Endothelial cell of umbilical vein (primary cell): Measurements from ENCODE around the gene GANC. TPM values are rescaled to one million over a fixed set of nuclear protein-coding genes. Genes with fewer than 3 reads are reported as not detected.

Source experiments
- BruUV-seq: library from RNA; stranded (reverse); fragments of 400-500 nt; replicated peaks from 2 replicates; lab custom pipeline; 2021; lab: Mats Ljungman, UMichigan
- CTCF ChIA-PET: fragments of 300-600, 350-600 bp; sonication (Branson Sonifier 250); formaldehyde crosslinking; loops from one replicate; lab custom pipeline; 2021; ENCODE audit warnings: antibody characterized with exemption, inconsistent platforms; lab: Charles Lee
- POLR2A ChIA-PET: fragments of 300-600, 350-600 bp; sonication (Branson Sonifier 250); formaldehyde crosslinking; loops from one replicate; lab custom pipeline; 2021; ENCODE audit warnings: antibody characterized with exemption, inconsistent platforms; lab: Charles Lee
- DNase-seq: peaks from one replicate; pipeline ENCODE4 v3.0.0-alpha.2; 2011; ENCODE audit warnings: low read depth, low spot score
- FAIRE-seq: peaks from 2 replicates; lab custom pipeline; 2011; peaks lifted over from hg19 to GRCh38; lab: Jason Lieb, UNC
- H2AFZ ChIP-seq: 2 replicates; pipeline ENCODE4 v1.6.0; 2012; ENCODE audit warnings: low read depth, low read length, control low read depth, inconsistent platforms
- H3K27ac ChIP-seq: 2 replicates; pipeline ENCODE4 v1.5.1; 2011; ENCODE audit warnings: low read depth, mild to moderate bottlenecking, control low read depth, low read length, moderate library complexity; ENCODE audit not compliant: insufficient read depth
- H3K27me3 ChIP-seq, 2 experiments: 2 replicates each; pipeline versions ENCODE4 v1.6.0 to v1.6.1; 2011; ENCODE audit warnings: low read length in 2 of 2, mixed read lengths in 1 of 2; ENCODE audit not compliant: control insufficient read depth in 2 of 2, insufficient read depth in 2 of 2
- H3K36me3 ChIP-seq, 2 experiments: 2 replicates in 1 of 2; 3 replicates in 1 of 2; pipeline ENCODE4 v1.5.1; 2011; ENCODE audit warnings: low read length in 2 of 2, mild to moderate bottlenecking in 1 of 2, moderate library complexity in 1 of 2; ENCODE audit not compliant: control insufficient read depth in 2 of 2, insufficient read depth in 2 of 2; ENCODE audit errors: extremely low read depth in 1 of 2
- H3K4me1 ChIP-seq: 3 replicates; pipeline ENCODE4 v1.5.1; 2011; ENCODE audit warnings: mild to moderate bottlenecking, low read length; ENCODE audit not compliant: control insufficient read depth, insufficient read depth; ENCODE audit errors: extremely low read depth
- H3K4me2 ChIP-seq: 2 replicates; pipeline ENCODE4 v1.6.1; 2011; ENCODE audit warnings: low read length, control low read depth, mixed read lengths; ENCODE audit not compliant: insufficient read depth
- H3K4me3 ChIP-seq, 3 experiments: fragments of 200-600 bp in 1 of 3; sonication (generic), shearing (Covaris generic) in 1 of 3; replicated peaks in 1 of 3; 2 replicates each; pipeline ENCODE4 v1.5.1; 2011 to 2016; ENCODE audit warnings: control low read depth in 3 of 3, low read length in 3 of 3, mild to moderate bottlenecking in 2 of 3, inconsistent platforms in 1 of 3, low read depth in 1 of 3, moderate library complexity in 1 of 3; ENCODE audit not compliant: insufficient read depth in 1 of 3
- H3K79me2 ChIP-seq: 2 replicates; pipeline ENCODE4 v1.6.0; 2012; ENCODE audit warnings: low read length, inconsistent platforms; ENCODE audit not compliant: control insufficient read depth, insufficient read depth
- H3K9ac ChIP-seq: replicated peaks from 2 replicates; pipeline ENCODE3; 2011; ENCODE audit warnings: low read length, control low read depth; ENCODE audit not compliant: insufficient read depth; ENCODE audit errors: extremely low read depth
- H3K9me1 ChIP-seq: replicated peaks from 3 replicates; pipeline ENCODE4 v1.6.0; 2011; ENCODE audit warnings: mild to moderate bottlenecking, low read length; ENCODE audit not compliant: control insufficient read depth, insufficient read depth; ENCODE audit errors: extremely low read depth
- H3K9me3 ChIP-seq: replicated peaks from 2 replicates; pipeline ENCODE4 v1.5.1; 2012; ENCODE audit warnings: low read length, inconsistent platforms; ENCODE audit not compliant: control insufficient read depth, insufficient read depth
- H4K20me1 ChIP-seq: replicated peaks from 2 replicates; pipeline ENCODE3; 2011; ENCODE audit warnings: mild to moderate bottlenecking, low read length; ENCODE audit not compliant: control insufficient read depth, insufficient read depth; ENCODE audit errors: extremely low read depth
- POLR2AphosphoS5 ChIP-seq: IDR thresholded peaks from 2 replicates; pipeline ENCODE4 v1.6.1; 2012; ENCODE audit warnings: low read depth, mild to moderate bottlenecking, control low read depth, low read length, moderate library complexity; ENCODE audit not compliant: insufficient read depth
- dilution Hi-C: fragments of 300-500 bp; cut with MboI; formaldehyde crosslinking; loops from one replicate; pipeline ENCODE4 v1.15.0; 2019; ENCODE audit warnings: low sequenced_read_pairs; ENCODE audit not compliant: extremely low pct_ligation_motif_present
- intact Hi-C: fragments of 100-400 bp; cut with micrococcal nuclease; formaldehyde crosslinking; loops from one replicate; pipeline ENCODE4 v1.10.0; 2022
- polyA plus RNA-seq, 4 experiments: library from polyadenylated mRNA; depleted of rRNA in 3 of 4; stranded (reverse) in 3 of 4; unstranded in 1 of 4; fragments of >200 nt; gene quantifications; 2 replicates each; pipeline versions ENCODE4 v1.2.1 to v1.2.3, GENCODE V29; 2011 to 2012; ENCODE audit warnings: missing spikeins in 1 of 4
- total RNA-seq: library from RNA; stranded (reverse); gene quantifications from 2 replicates; pipeline ENCODE4 v1.2.3, GENCODE V29; 2021
- TF ChIP-seq, protein P1 (sequence below), 2 donors: IDR thresholded peaks; 1 replicate in 1 of 2; 2 replicates in 1 of 2; pipeline ENCODE4 v1.5.1; 2011; ENCODE audit warnings: low read length in 2 of 2, mild to moderate bottlenecking in 2 of 2, moderate library complexity in 2 of 2, control low read depth in 1 of 2, inconsistent platforms in 1 of 2, low read depth in 1 of 2; ENCODE audit not compliant: insufficient read depth in 1 of 2; ENCODE audit errors: extremely low read depth in 1 of 2

Gene GANC
- total and polyA plus RNA-seq, 2 donors (not counting 3 experiments of a cell fraction or from before 2014, with no cell fraction given): 8.5 to 17.8 TPM

DNA sequence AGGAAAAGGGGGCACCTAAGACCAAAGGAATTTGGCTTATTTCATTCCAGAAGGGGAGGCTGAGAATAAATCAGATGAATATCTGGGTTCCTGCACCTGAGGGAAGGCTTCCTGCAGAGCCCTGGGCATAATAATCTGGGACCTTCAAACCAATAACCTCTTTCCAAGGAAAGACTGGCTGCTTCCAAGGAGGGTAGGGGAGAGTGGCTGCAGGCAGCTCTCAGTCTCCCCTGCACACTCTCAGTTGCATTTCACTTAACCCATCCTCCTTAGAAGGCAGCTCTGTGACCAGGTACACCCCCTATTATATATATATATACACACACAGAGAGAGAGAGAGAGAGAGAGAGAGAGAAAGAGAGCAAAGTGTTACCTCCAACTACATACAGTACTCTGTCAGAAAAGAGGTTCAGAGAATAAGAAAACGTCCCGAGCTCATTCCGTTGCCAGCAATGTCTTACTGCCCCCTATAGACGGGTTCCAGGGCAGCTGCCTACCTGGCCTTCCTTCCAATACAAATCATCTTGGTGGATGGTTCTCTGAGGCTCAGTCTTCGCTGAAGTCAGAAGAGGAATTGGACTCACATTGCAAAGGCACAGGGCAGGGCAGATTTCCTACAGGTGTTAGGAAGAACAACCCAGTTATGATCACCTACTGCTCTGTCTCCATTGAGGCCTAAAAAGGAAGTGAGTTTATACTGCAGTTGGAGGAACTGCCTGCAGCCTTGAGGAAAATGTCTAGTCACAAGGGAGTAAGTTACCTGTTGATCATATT, 112.4 kb downstream of the GANC start:
- peak; percentile 81 for FAIRE-seq
- CTCF ChIA-PET: interaction anchor here (0.5 to 2.6 kb wide), 55 partner anchors 10 to 395 kb away, joined by 3 to 31 read pairs (median 4); partner anchors contain the start of genes GANC, PLA2G4F, TMEM87A and VPS39
- Histone ChIP-seq H3K9ac (no peak overlapping the region), H3K4me3 (no peak overlapping the region), H4K20me1 (no peaks in the 10 kb centered on the region), H3K27me3 (peaks cover 0 to 6% of the 10 kb centered on the region in 2 experiments), H3K4me2 (no peak overlapping the region), H2AFZ (no peak overlapping the region), H3K9me3 (no peaks in the 10 kb centered on the region), H3K79me2 (no peaks in the 10 kb centered on the region), H3K27ac (no peak overlapping the region), H3K4me1 (peaks cover 11% of the 10 kb centered on the region), H3K9me1 (no peaks in the 10 kb centered on the region), H3K36me3 (no peaks in the 10 kb centered on the region)
- no peak for TF ChIP-seq POLR2AphosphoS5
- TF ChIP-seq, protein P1, sequence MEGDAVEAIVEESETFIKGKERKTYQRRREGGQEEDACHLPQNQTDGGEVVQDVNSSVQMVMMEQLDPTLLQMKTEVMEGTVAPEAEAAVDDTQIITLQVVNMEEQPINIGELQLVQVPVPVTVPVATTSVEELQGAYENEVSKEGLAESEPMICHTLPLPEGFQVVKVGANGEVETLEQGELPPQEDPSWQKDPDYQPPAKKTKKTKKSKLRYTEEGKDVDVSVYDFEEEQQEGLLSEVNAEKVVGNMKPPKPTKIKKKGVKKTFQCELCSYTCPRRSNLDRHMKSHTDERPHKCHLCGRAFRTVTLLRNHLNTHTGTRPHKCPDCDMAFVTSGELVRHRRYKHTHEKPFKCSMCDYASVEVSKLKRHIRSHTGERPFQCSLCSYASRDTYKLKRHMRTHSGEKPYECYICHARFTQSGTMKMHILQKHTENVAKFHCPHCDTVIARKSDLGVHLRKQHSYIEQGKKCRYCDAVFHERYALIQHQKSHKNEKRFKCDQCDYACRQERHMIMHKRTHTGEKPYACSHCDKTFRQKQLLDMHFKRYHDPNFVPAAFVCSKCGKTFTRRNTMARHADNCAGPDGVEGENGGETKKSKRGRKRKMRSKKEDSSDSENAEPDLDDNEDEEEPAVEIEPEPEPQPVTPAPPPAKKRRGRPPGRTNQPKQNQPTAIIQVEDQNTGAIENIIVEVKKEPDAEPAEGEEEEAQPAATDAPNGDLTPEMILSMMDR (IDR thresholded peaks at IDR 0.05; ENCODE audit: extremely low read depth in 1 of 2, insufficient read depth in 1 of 2, low read depth in 1 of 2, low read length in 2 of 2): peak; percentile 71 to 79
- BruUV-seq: no TSS peak
- intact Hi-C loops: loop anchor here (1.0 to 10.0 kb wide), 3 partner anchors 112 to 311 kb away; partner anchors contain the start of genes GANC, TMEM87A and VPS39
- POLR2A ChIA-PET: no interaction called here
- dilution Hi-C loops: no loop called here
- peak; percentile 59 for DNase-seq
